GM23338 (cell line): ENCODE measurements around the gene PGS1. TPM values are rescaled to one million over a fixed set of nuclear protein-coding genes. Genes with fewer than 3 reads are reported as not detected.

Source experiments
- ATAC-seq: fragments of 200-7000 bp; cut with Tn5 transposase; 3 replicates; pipeline ENCODE4 v1.9.1; 2020
- DNase-seq: peaks from one replicate; pipeline ENCODE4 v3.0.0-alpha.2; 2015; ENCODE audit warnings: low spot score
- H2AFZ ChIP-seq: fragments of 200-600 bp; sonication (generic); 2 replicates; pipeline ENCODE4 v1.8.0; 2016; ENCODE audit warnings: antibody characterized with exemption, mild to moderate bottlenecking, moderate library complexity
- H3F3A ChIP-seq: fragments of 200-600 bp; sonication (generic); replicated peaks from 2 replicates; pipeline ENCODE4 v1.8.0; 2017; ENCODE audit warnings: antibody characterized with exemption, mixed run types, low read depth
- H3K27ac ChIP-seq: fragments of 200-600 bp; sonication (generic); 2 replicates; pipeline ENCODE4 v1.6.1; 2016; ENCODE audit warnings: low read depth
- H3K27me3 ChIP-seq: fragments of 200-600 bp; sonication (generic); 2 replicates; pipeline ENCODE4 v1.8.0; 2016; ENCODE audit warnings: mild to moderate bottlenecking, mixed run types, moderate library complexity; ENCODE audit not compliant: insufficient read depth
- H3K36me3 ChIP-seq: fragments of 200-600 bp; sonication (generic); 2 replicates; pipeline ENCODE4 v1.8.0; 2016; ENCODE audit warnings: mild to moderate bottlenecking; ENCODE audit not compliant: insufficient read depth
- H3K4me1 ChIP-seq: fragments of 200-600 bp; sonication (generic); 2 replicates; pipeline ENCODE4 v1.8.0; 2016; ENCODE audit warnings: mild to moderate bottlenecking, moderate library complexity; ENCODE audit not compliant: insufficient read depth
- H3K4me2 ChIP-seq: fragments of 200-600 bp; sonication (generic); 2 replicates; pipeline ENCODE4 v1.7.1; 2017; ENCODE audit warnings: mixed run types
- H3K4me3 ChIP-seq: fragments of 200-600 bp; sonication (generic); 2 replicates; pipeline ENCODE4 v1.6.1; 2016; ENCODE audit warnings: mixed run types
- H3K79me2 ChIP-seq: fragments of 200-600 bp; sonication (generic); replicated peaks from 2 replicates; pipeline ENCODE4 v1.8.0; 2017; ENCODE audit warnings: mild to moderate bottlenecking; ENCODE audit not compliant: insufficient read depth
- H3K9me2 ChIP-seq: fragments of 200-600 bp; sonication (generic); 2 replicates; pipeline ENCODE4 v1.8.0; 2017; ENCODE audit not compliant: insufficient read depth
- H4K20me1 ChIP-seq: fragments of 200-600 bp; sonication (generic); replicated peaks from 2 replicates; pipeline ENCODE4 v1.8.0; 2017; ENCODE audit warnings: mild to moderate bottlenecking; ENCODE audit not compliant: insufficient read depth
- H3K27ac Mint-ChIP-seq: 2 replicates; pipeline ENCODE4 v1.8.0; 2020; ENCODE audit warnings: inconsistent platforms, mild to moderate bottlenecking, moderate library complexity, mixed read lengths
- H3K27me3 Mint-ChIP-seq: 3 replicates; pipeline ENCODE4 v1.8.0; 2022; ENCODE audit warnings: low read depth, mild to moderate bottlenecking, moderate library complexity, mixed read lengths, inconsistent platforms; ENCODE audit not compliant: insufficient read depth, poor library complexity
- H3K36me3 Mint-ChIP-seq: 3 replicates; pipeline ENCODE4 v1.8.0; 2021; ENCODE audit warnings: low read depth, mild to moderate bottlenecking, inconsistent platforms, moderate library complexity, mixed read lengths
- H3K4me1 Mint-ChIP-seq: 3 replicates; pipeline ENCODE4 v1.8.0; 2020; ENCODE audit warnings: mild to moderate bottlenecking, inconsistent platforms, mixed read lengths
- H3K4me3 Mint-ChIP-seq: 3 replicates; pipeline ENCODE4 v1.8.0; 2021; ENCODE audit warnings: moderate library complexity, mild to moderate bottlenecking, inconsistent platforms, mixed read lengths
- H3K9me3 Mint-ChIP-seq: 3 replicates; pipeline ENCODE4 v1.8.0; 2020; ENCODE audit warnings: moderate library complexity, mild to moderate bottlenecking, inconsistent platforms, mixed read lengths
- CREB1 ChIP-seq: fragments of 250-450 bp; sonication (Bioruptor Pico); IDR thresholded peaks from 2 replicates; pipeline ENCODE4 v1.5.0; 2020; ENCODE audit warnings: low read depth, mild to moderate bottlenecking, moderate library complexity
- CTCF ChIP-seq, 2 experiments: fragments of 200-600 bp in 1 of 2; sonication (generic) in 1 of 2; conservative IDR thresholded peaks; 2 replicates each; pipeline versions ENCODE4 v1.5.1 to v1.6.1; 2016 to 2017; ENCODE audit warnings: antibody characterized with exemption in 2 of 2, low read depth in 2 of 2, mild to moderate bottlenecking in 2 of 2, moderate library complexity in 1 of 2
- ETS1 ChIP-seq: IDR thresholded peaks from 2 replicates; pipeline ENCODE4 v1.6.1; 2016; ENCODE audit warnings: antibody characterized with exemption
- EZH2 ChIP-seq: fragments of 200-600 bp; sonication (generic); IDR thresholded peaks from one replicate; pipeline ENCODE4 v1.8.0; 2017; ENCODE audit warnings: antibody characterized with exemption, mild to moderate bottlenecking, low read depth; ENCODE audit not compliant: unreplicated experiment
- EZH2phosphoT487 ChIP-seq: fragments of 200-600 bp; sonication (generic); IDR thresholded peaks from one replicate; pipeline ENCODE4 v1.8.1; 2018; ENCODE audit warnings: antibody characterized with exemption; ENCODE audit not compliant: unreplicated experiment
- JUNB ChIP-seq: IDR thresholded peaks from one replicate; pipeline ENCODE4 v1.6.1; 2016; ENCODE audit warnings: antibody characterized with exemption; ENCODE audit not compliant: unreplicated experiment
- NANOG ChIP-seq: IDR thresholded peaks from 2 replicates; pipeline ENCODE4 v1.6.1; 2016; ENCODE audit warnings: antibody characterized with exemption, borderline replicate concordance
- POLR2AphosphoS5 ChIP-seq: IDR thresholded peaks from 2 replicates; pipeline ENCODE4 v1.6.1; 2016; ENCODE audit warnings: antibody characterized with exemption, low read depth
- STAT1 ChIP-seq: IDR thresholded peaks from one replicate; pipeline ENCODE4 v1.6.1; 2016; ENCODE audit warnings: antibody characterized with exemption; ENCODE audit not compliant: unreplicated experiment
- ZNF114 ChIP-seq: fragments of 250-450 bp; sonication (Bioruptor Pico); IDR thresholded peaks from 2 replicates; pipeline ENCODE4 v1.5.0; 2020; ENCODE audit warnings: mild to moderate bottlenecking, moderate library complexity
- ZNF331 ChIP-seq: fragments of 250-450 bp; sonication (Bioruptor Pico); IDR thresholded peaks from 2 replicates; pipeline ENCODE4 v1.5.0; 2020; ENCODE audit warnings: low read depth, mild to moderate bottlenecking, moderate library complexity
- polyA plus RNA-seq: library from polyadenylated mRNA; unstranded; fragments of >200 nt; fragmentation: Nextera tagmentation; extraction: Ambion mirVana; gene quantifications from 2 replicates; pipeline ENCODE4 v1.2.1, GENCODE V29; 2016
- total RNA-seq: library from RNA; depleted of rRNA; stranded (reverse); fragments of >200 nt; shearing (Covaris generic); gene quantifications from 2 replicates; pipeline ENCODE4 v1.2.3, GENCODE V29; 2014
- TF ChIP-seq, protein P1 (sequence below): IDR thresholded peaks from one replicate; pipeline ENCODE4 v1.6.1; 2018; ENCODE audit warnings: antibody characterized with exemption; ENCODE audit not compliant: unreplicated experiment
- TF ChIP-seq, protein P2 (sequence below): fragments of 250-450 bp; sonication (Bioruptor Pico); IDR thresholded peaks from 2 replicates; pipeline ENCODE4 v1.5.0; 2020; ENCODE audit warnings: mild to moderate bottlenecking, moderate library complexity

Gene PGS1
- total and polyA plus RNA-seq, 2 experiments from 2014 or later, result 43.9 to 67.1 TPM

GRCh38 chr17:78392295-78392694 is 13.8 kb downstream of the PGS1 start:
- peaks cover 49% of the 10 kb centered on the region for H4K20me1 ChIP-seq
- H3K79me2 ChIP-seq, result peaks cover 100% of the 10 kb centered on the region
- H3K36me3 ChIP-seq, result peaks cover 18% of the 10 kb centered on the region; the same call in 1 of the 2 replicates
- H3F3A ChIP-seq, result 0 out of 2 replicates have a peak, but pooled peaks cover 3% of the 10 kb centered on the region
- H3K9me2 ChIP-seq, result no peaks in the 10 kb centered on the region
- no peak for ATAC-seq
- TF ChIP-seq ZNF331 (CRISPR knock-in tag), result no peak
- TF ChIP-seq CREB1, result no peak
- no peak for TF ChIP-seq NANOG
- TF ChIP-seq, protein P1, sequence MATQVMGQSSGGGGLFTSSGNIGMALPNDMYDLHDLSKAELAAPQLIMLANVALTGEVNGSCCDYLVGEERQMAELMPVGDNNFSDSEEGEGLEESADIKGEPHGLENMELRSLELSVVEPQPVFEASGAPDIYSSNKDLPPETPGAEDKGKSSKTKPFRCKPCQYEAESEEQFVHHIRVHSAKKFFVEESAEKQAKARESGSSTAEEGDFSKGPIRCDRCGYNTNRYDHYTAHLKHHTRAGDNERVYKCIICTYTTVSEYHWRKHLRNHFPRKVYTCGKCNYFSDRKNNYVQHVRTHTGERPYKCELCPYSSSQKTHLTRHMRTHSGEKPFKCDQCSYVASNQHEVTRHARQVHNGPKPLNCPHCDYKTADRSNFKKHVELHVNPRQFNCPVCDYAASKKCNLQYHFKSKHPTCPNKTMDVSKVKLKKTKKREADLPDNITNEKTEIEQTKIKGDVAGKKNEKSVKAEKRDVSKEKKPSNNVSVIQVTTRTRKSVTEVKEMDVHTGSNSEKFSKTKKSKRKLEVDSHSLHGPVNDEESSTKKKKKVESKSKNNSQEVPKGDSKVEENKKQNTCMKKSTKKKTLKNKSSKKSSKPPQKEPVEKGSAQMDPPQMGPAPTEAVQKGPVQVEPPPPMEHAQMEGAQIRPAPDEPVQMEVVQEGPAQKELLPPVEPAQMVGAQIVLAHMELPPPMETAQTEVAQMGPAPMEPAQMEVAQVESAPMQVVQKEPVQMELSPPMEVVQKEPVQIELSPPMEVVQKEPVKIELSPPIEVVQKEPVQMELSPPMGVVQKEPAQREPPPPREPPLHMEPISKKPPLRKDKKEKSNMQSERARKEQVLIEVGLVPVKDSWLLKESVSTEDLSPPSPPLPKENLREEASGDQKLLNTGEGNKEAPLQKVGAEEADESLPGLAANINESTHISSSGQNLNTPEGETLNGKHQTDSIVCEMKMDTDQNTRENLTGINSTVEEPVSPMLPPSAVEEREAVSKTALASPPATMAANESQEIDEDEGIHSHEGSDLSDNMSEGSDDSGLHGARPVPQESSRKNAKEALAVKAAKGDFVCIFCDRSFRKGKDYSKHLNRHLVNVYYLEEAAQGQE, result no peak
- no peak for TF ChIP-seq ETS1
- TF ChIP-seq EZH2phosphoT487, result no peak
- TF ChIP-seq CTCF (conservative IDR thresholded peaks at IDR 0.05; ENCODE audit: low read depth in 2 of 2), result no peak
- TF ChIP-seq STAT1, result no peak
- TF ChIP-seq POLR2AphosphoS5, result no peak
- TF ChIP-seq JUNB, result no peak
- TF ChIP-seq EZH2, result no peak
- TF ChIP-seq ZNF114, result no peak
- TF ChIP-seq, protein P2, sequence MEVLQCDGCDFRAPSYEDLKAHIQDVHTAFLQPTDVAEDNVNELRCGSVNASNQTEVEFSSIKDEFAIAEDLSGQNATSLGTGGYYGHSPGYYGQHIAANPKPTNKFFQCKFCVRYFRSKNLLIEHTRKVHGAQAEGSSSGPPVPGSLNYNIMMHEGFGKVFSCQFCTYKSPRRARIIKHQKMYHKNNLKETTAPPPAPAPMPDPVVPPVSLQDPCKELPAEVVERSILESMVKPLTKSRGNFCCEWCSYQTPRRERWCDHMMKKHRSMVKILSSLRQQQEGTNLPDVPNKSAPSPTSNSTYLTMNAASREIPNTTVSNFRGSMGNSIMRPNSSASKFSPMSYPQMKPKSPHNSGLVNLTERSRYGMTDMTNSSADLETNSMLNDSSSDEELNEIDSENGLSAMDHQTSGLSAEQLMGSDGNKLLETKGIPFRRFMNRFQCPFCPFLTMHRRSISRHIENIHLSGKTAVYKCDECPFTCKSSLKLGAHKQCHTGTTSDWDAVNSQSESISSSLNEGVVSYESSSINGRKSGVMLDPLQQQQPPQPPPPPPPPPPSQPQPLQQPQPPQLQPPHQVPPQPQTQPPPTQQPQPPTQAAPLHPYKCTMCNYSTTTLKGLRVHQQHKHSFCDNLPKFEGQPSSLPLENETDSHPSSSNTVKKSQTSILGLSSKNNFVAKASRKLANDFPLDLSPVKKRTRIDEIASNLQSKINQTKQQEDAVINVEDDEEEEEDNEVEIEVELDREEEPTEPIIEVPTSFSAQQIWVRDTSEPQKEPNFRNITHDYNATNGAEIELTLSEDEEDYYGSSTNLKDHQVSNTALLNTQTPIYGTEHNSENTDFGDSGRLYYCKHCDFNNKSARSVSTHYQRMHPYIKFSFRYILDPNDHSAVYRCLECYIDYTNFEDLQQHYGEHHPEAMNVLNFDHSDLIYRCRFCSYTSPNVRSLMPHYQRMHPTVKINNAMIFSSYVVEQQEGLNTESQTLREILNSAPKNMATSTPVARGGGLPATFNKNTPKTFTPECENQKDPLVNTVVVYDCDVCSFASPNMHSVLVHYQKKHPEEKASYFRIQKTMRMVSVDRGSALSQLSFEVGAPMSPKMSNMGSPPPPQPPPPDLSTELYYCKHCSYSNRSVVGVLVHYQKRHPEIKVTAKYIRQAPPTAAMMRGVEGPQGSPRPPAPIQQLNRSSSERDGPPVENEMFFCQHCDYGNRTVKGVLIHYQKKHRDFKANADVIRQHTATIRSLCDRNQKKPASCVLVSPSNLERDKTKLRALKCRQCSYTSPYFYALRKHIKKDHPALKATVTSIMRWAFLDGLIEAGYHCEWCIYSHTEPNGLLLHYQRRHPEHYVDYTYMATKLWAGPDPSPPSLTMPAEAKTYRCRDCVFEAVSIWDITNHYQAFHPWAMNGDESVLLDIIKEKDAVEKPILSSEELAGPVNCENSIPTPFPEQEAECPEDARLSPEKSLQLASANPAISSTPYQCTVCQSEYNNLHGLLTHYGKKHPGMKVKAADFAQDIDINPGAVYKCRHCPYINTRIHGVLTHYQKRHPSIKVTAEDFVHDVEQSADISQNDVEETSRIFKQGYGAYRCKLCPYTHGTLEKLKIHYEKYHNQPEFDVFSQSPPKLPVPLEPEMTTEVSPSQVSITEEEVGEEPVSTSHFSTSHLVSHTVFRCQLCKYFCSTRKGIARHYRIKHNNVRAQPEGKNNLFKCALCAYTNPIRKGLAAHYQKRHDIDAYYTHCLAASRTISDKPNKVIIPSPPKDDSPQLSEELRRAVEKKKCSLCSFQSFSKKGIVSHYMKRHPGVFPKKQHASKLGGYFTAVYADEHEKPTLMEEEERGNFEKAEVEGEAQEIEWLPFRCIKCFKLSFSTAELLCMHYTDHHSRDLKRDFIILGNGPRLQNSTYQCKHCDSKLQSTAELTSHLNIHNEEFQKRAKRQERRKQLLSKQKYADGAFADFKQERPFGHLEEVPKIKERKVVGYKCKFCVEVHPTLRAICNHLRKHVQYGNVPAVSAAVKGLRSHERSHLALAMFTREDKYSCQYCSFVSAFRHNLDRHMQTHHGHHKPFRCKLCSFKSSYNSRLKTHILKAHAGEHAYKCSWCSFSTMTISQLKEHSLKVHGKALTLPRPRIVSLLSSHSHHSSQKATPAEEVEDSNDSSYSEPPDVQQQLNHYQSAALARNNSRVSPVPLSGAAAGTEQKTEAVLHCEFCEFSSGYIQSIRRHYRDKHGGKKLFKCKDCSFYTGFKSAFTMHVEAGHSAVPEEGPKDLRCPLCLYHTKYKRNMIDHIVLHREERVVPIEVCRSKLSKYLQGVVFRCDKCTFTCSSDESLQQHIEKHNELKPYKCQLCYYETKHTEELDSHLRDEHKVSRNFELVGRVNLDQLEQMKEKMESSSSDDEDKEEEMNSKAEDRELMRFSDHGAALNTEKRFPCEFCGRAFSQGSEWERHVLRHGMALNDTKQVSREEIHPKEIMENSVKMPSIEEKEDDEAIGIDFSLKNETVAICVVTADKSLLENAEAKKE (CRISPR knock-in tag), result no peak
- H3K4me1 ChIP-seq, result 0 out of 2 replicates have a peak, but pooled peaks cover 14% of the 10 kb centered on the region
- H3K36me3 Mint-ChIP-seq, result peaks cover 40% of the 10 kb centered on the region
- peaks cover 11% of the 10 kb centered on the region for H3K27me3 Mint-ChIP-seq
- H3K27ac ChIP-seq, result peak overlapping the region; percentile 76; the same call in 1 of the 2 replicates
- H3K4me2 ChIP-seq, result no peak overlapping the region
- peaks cover 29% of the 10 kb centered on the region for H3K4me1 Mint-ChIP-seq
- DNase-seq, result no peak
- H3K4me3 ChIP-seq, result no peak overlapping the region
- H2AFZ ChIP-seq, result no peak overlapping the region
- H3K9me3 Mint-ChIP-seq, result no peaks in the 10 kb centered on the region
- peak overlapping the region; percentile 90 for H3K27ac Mint-ChIP-seq
- H3K27me3 ChIP-seq, result no peaks in the 10 kb centered on the region
- no peak overlapping the region for H3K4me3 Mint-ChIP-seq
